GM23338 (cell line): Measurements from ENCODE around the gene NDUFS2. TPM values are rescaled to one million over a fixed set of nuclear protein-coding genes. Genes with fewer than 3 reads are reported as not detected.
"Not testable (repeated sequence)": the region's sequence is repeated elsewhere in the genome, so short reads cannot be mapped to it uniquely, and the experiment has no call there.

Experiments used
- ATAC-seq: fragments of 200-7000 bp; cut with Tn5 transposase; 3 replicates; pipeline ENCODE4 v1.9.1; 2020
- DNase-seq: peaks from one replicate; pipeline ENCODE4 v3.0.0-alpha.2; 2015; ENCODE audit warnings: low spot score
- H2AFZ ChIP-seq: fragments of 200-600 bp; sonication (generic); 2 replicates; pipeline ENCODE4 v1.8.0; 2016; ENCODE audit warnings: antibody characterized with exemption, mild to moderate bottlenecking, moderate library complexity
- H3F3A ChIP-seq: fragments of 200-600 bp; sonication (generic); replicated peaks from 2 replicates; pipeline ENCODE4 v1.8.0; 2017; ENCODE audit warnings: antibody characterized with exemption, mixed run types, low read depth
- H3K27ac ChIP-seq: fragments of 200-600 bp; sonication (generic); 2 replicates; pipeline ENCODE4 v1.6.1; 2016; ENCODE audit warnings: low read depth
- H3K27me3 ChIP-seq: fragments of 200-600 bp; sonication (generic); 2 replicates; pipeline ENCODE4 v1.8.0; 2016; ENCODE audit warnings: mild to moderate bottlenecking, mixed run types, moderate library complexity; ENCODE audit not compliant: insufficient read depth
- H3K36me3 ChIP-seq: fragments of 200-600 bp; sonication (generic); 2 replicates; pipeline ENCODE4 v1.8.0; 2016; ENCODE audit warnings: mild to moderate bottlenecking; ENCODE audit not compliant: insufficient read depth
- H3K4me1 ChIP-seq: fragments of 200-600 bp; sonication (generic); 2 replicates; pipeline ENCODE4 v1.8.0; 2016; ENCODE audit warnings: mild to moderate bottlenecking, moderate library complexity; ENCODE audit not compliant: insufficient read depth
- H3K4me2 ChIP-seq: fragments of 200-600 bp; sonication (generic); 2 replicates; pipeline ENCODE4 v1.7.1; 2017; ENCODE audit warnings: mixed run types
- H3K4me3 ChIP-seq: fragments of 200-600 bp; sonication (generic); 2 replicates; pipeline ENCODE4 v1.6.1; 2016; ENCODE audit warnings: mixed run types
- H3K79me2 ChIP-seq: fragments of 200-600 bp; sonication (generic); replicated peaks from 2 replicates; pipeline ENCODE4 v1.8.0; 2017; ENCODE audit warnings: mild to moderate bottlenecking; ENCODE audit not compliant: insufficient read depth
- H3K9me2 ChIP-seq: fragments of 200-600 bp; sonication (generic); 2 replicates; pipeline ENCODE4 v1.8.0; 2017; ENCODE audit not compliant: insufficient read depth
- H4K20me1 ChIP-seq: fragments of 200-600 bp; sonication (generic); replicated peaks from 2 replicates; pipeline ENCODE4 v1.8.0; 2017; ENCODE audit warnings: mild to moderate bottlenecking; ENCODE audit not compliant: insufficient read depth
- H3K27ac Mint-ChIP-seq: 2 replicates; pipeline ENCODE4 v1.8.0; 2020; ENCODE audit warnings: inconsistent platforms, mild to moderate bottlenecking, moderate library complexity, mixed read lengths
- H3K27me3 Mint-ChIP-seq: 3 replicates; pipeline ENCODE4 v1.8.0; 2022; ENCODE audit warnings: low read depth, mild to moderate bottlenecking, moderate library complexity, mixed read lengths, inconsistent platforms; ENCODE audit not compliant: insufficient read depth, poor library complexity
- H3K36me3 Mint-ChIP-seq: 3 replicates; pipeline ENCODE4 v1.8.0; 2021; ENCODE audit warnings: low read depth, mild to moderate bottlenecking, inconsistent platforms, moderate library complexity, mixed read lengths
- H3K4me1 Mint-ChIP-seq: 3 replicates; pipeline ENCODE4 v1.8.0; 2020; ENCODE audit warnings: mild to moderate bottlenecking, inconsistent platforms, mixed read lengths
- H3K4me3 Mint-ChIP-seq: 3 replicates; pipeline ENCODE4 v1.8.0; 2021; ENCODE audit warnings: moderate library complexity, mild to moderate bottlenecking, inconsistent platforms, mixed read lengths
- H3K9me3 Mint-ChIP-seq: 3 replicates; pipeline ENCODE4 v1.8.0; 2020; ENCODE audit warnings: moderate library complexity, mild to moderate bottlenecking, inconsistent platforms, mixed read lengths
- CREB1 ChIP-seq: fragments of 250-450 bp; sonication (Bioruptor Pico); IDR thresholded peaks from 2 replicates; pipeline ENCODE4 v1.5.0; 2020; ENCODE audit warnings: low read depth, mild to moderate bottlenecking, moderate library complexity
- POLR2AphosphoS5 ChIP-seq: IDR thresholded peaks from 2 replicates; pipeline ENCODE4 v1.6.1; 2016; ENCODE audit warnings: antibody characterized with exemption, low read depth
- ZNF114 ChIP-seq: fragments of 250-450 bp; sonication (Bioruptor Pico); IDR thresholded peaks from 2 replicates; pipeline ENCODE4 v1.5.0; 2020; ENCODE audit warnings: mild to moderate bottlenecking, moderate library complexity
- polyA plus RNA-seq: library from polyadenylated mRNA; unstranded; fragments of >200 nt; fragmentation: Nextera tagmentation; extraction: Ambion mirVana; gene quantifications from 2 replicates; pipeline ENCODE4 v1.2.1, GENCODE V29; 2016
- total RNA-seq: library from RNA; depleted of rRNA; stranded (reverse); fragments of >200 nt; shearing (Covaris generic); gene quantifications from 2 replicates; pipeline ENCODE4 v1.2.3, GENCODE V29; 2014
- TF ChIP-seq, protein P1 (sequence below): IDR thresholded peaks from one replicate; pipeline ENCODE4 v1.6.1; 2018; ENCODE audit warnings: antibody characterized with exemption; ENCODE audit not compliant: unreplicated experiment
- TF ChIP-seq, protein P2 (sequence below), 2 experiments: fragments of 200-600 bp in 1 of 2; sonication (generic) in 1 of 2; conservative IDR thresholded peaks; 2 replicates each; pipeline versions ENCODE4 v1.5.1 to v1.6.1; 2016 to 2017; ENCODE audit warnings: antibody characterized with exemption in 2 of 2, low read depth in 2 of 2, mild to moderate bottlenecking in 2 of 2, moderate library complexity in 1 of 2
- TF ChIP-seq, protein P3 (sequence below): IDR thresholded peaks from 2 replicates; pipeline ENCODE4 v1.6.1; 2016; ENCODE audit warnings: antibody characterized with exemption

The NDUFS2 gene
- total and polyA plus RNA-seq, 2 experiments from 2014 or later: 56.7 to 131 TPM

DNA sequence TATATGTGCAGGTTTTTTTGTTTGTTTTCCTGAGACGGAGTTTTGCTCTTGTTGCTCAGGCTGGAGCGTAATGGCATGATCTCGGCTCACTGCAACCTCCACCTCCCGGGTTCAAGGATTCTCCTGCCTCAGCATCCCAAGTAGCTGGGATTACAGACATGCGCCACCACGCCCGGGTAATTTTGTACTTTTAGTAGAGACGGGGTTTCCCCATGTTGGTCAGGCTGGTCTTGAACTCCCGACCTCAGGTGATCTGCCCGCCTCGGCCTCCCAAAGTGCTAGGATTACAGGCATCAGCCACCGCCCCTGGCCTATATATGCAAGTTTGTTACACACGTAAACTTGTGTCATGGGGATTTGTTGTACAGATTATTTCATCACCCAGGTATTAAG lies 22.5 kb downstream of the NDUFS2 start:
- H3K4me1 Mint-ChIP-seq: peaks cover 28% of the 10 kb centered on the region
- not testable (repeated sequence) for ATAC-seq, H3K9me3 Mint-ChIP-seq, DNase-seq, H3K4me3 Mint-ChIP-seq, H3K9me2 ChIP-seq, H3K79me2 ChIP-seq, H3K36me3 ChIP-seq, H3K27ac ChIP-seq, H3K27me3 ChIP-seq, H3K4me3 ChIP-seq, H3K27me3 Mint-ChIP-seq, H3K4me2 ChIP-seq, H4K20me1 ChIP-seq, H3F3A ChIP-seq, H3K27ac Mint-ChIP-seq
- 0 out of 2 replicates have a peak overlapping the region, but pooled peaks have one; percentile 10 for H2AFZ ChIP-seq
- peaks cover 14% of the 10 kb centered on the region for H3K36me3 Mint-ChIP-seq
- H3K4me1 ChIP-seq: peaks cover 13% of the 10 kb centered on the region

DNA sequence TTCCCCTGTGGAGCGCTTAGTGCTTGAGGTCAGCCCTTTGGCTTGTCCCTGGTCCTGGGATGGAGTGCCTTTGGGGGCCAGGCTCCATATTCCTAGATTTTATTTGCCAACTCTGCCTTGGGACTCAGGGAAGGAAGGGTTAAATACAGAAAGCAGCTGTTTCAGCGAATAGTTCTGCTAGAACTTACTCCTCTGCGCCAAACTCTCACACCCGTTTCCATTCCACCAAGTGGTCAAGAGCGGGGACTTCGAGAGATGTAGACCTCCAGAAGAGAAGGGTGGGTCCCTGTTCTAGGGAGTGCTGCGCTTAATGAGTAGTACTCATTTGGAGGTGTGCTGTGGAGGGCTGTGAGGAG lies 23.0 kb downstream of the NDUFS2 start:
- no peaks in the 10 kb centered on the region for H3K9me3 Mint-ChIP-seq
- TF ChIP-seq, protein P1, sequence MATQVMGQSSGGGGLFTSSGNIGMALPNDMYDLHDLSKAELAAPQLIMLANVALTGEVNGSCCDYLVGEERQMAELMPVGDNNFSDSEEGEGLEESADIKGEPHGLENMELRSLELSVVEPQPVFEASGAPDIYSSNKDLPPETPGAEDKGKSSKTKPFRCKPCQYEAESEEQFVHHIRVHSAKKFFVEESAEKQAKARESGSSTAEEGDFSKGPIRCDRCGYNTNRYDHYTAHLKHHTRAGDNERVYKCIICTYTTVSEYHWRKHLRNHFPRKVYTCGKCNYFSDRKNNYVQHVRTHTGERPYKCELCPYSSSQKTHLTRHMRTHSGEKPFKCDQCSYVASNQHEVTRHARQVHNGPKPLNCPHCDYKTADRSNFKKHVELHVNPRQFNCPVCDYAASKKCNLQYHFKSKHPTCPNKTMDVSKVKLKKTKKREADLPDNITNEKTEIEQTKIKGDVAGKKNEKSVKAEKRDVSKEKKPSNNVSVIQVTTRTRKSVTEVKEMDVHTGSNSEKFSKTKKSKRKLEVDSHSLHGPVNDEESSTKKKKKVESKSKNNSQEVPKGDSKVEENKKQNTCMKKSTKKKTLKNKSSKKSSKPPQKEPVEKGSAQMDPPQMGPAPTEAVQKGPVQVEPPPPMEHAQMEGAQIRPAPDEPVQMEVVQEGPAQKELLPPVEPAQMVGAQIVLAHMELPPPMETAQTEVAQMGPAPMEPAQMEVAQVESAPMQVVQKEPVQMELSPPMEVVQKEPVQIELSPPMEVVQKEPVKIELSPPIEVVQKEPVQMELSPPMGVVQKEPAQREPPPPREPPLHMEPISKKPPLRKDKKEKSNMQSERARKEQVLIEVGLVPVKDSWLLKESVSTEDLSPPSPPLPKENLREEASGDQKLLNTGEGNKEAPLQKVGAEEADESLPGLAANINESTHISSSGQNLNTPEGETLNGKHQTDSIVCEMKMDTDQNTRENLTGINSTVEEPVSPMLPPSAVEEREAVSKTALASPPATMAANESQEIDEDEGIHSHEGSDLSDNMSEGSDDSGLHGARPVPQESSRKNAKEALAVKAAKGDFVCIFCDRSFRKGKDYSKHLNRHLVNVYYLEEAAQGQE: no peak
- peak overlapping the region; percentile 97 for H3K4me3 Mint-ChIP-seq
- no peak overlapping the region for H3K27ac ChIP-seq
- no peaks in the 10 kb centered on the region for H3K27me3 ChIP-seq
- no peak for DNase-seq
- H3K9me2 ChIP-seq: no peaks in the 10 kb centered on the region
- peaks cover 26% of the 10 kb centered on the region for H3K4me1 Mint-ChIP-seq
- H3K27ac Mint-ChIP-seq: peak overlapping the region; percentile 44; the same call in 1 of the 2 replicates
- H3K4me1 ChIP-seq: peaks cover 13% of the 10 kb centered on the region
- H3K36me3 ChIP-seq: peaks cover 6% of the 10 kb centered on the region
- H3K4me3 ChIP-seq: no peak overlapping the region
- peaks cover 2% of the 10 kb centered on the region; the same call in 1 of the 2 replicates for H3F3A ChIP-seq
- H2AFZ ChIP-seq: 0 out of 2 replicates have a peak overlapping the region, but pooled peaks have one; percentile 10
- peaks cover 5% of the 10 kb centered on the region for H3K27me3 Mint-ChIP-seq
- no peak overlapping the region for H3K4me2 ChIP-seq
- H3K36me3 Mint-ChIP-seq: peaks cover 17% of the 10 kb centered on the region
- H3K79me2 ChIP-seq: no peaks in the 10 kb centered on the region
- H4K20me1 ChIP-seq: no peaks in the 10 kb centered on the region
- peak; percentile 5 for ATAC-seq

DNA sequence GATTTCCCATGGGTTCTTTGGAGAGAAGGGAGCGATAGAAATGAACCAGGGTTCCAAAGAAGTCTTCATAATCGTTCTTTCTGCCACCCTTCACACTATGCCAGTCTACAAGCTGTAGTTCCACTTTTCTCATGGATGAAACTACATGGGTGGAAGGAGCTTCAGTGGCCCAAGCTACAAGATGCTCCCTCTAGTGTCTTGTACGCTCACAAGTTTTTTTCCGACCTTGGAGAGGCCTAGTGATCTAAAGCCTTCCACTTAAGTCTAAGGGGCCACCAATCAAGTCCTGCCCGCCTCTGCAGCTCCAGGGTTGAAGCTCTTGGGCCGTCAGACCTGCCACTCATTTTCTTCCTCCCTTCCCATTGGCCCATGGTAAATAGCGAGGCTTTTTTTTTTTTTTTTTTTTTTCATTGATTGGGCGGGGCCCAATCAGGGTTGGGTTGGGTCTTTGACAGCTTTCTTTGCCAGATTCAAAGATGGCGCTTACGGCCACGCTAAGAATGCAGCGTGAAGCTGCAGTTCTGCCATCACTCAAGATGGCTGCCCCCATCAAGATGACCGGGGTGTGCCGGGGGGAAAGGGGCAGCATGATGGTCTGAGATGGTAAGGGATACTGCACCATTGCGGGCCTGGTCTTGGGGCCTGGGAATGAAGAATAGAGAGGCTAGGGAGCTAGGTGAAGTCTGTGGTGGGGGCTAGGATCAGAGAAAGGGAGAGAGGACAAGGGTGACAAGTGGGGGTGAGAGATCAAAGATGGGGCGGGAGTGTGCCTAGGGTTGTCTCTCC lies 23.6 kb downstream of the NDUFS2 start, which contains the start of gene TOMM40L:
Gene TOMM40L (plus strand): TSS at position 527 of the 786 bp plus-strand sequence. CDS start 430 bp downstream, outside the sequence.
- H3K79me2 ChIP-seq: no peaks in the 10 kb centered on the region
- peak within 1 kb of the TSS; percentile 84; the same call in 1 of the 2 replicates for H3K27ac ChIP-seq
- H2AFZ ChIP-seq: peak within 1 kb of the TSS; percentile 11
- peak; percentile 98 for DNase-seq
- peak within 1 kb of the TSS; percentile 95 for H3K27ac Mint-ChIP-seq
- H3K4me2 ChIP-seq: peak within 1 kb of the TSS; percentile 96
- H3K9me3 Mint-ChIP-seq: no peaks in the 10 kb centered on the region
- peaks cover 6% of the 10 kb centered on the region for H3K27me3 Mint-ChIP-seq
- no peaks in the 10 kb centered on the region for H4K20me1 ChIP-seq
- H3K9me2 ChIP-seq: no peaks in the 10 kb centered on the region
- peaks cover 26% of the 10 kb centered on the region for H3K4me1 Mint-ChIP-seq
- peaks cover 3% of the 10 kb centered on the region; the same call in 1 of the 2 replicates for H3F3A ChIP-seq
- peaks cover 20% of the 10 kb centered on the region for H3K36me3 Mint-ChIP-seq
- peaks cover 13% of the 10 kb centered on the region for H3K4me1 ChIP-seq
- H3K4me3 ChIP-seq: peak within 1 kb of the TSS; percentile 55
- peaks cover 6% of the 10 kb centered on the region for H3K36me3 ChIP-seq
- H3K4me3 Mint-ChIP-seq: peak within 1 kb of the TSS; percentile 97
- peak; percentile 92 for ATAC-seq
- no peaks in the 10 kb centered on the region for H3K27me3 ChIP-seq
- TF ChIP-seq ZNF114 (CRISPR knock-in tag) (peak; percentile 93; the same call in 1 of the 2 replicates), POLR2AphosphoS5 (0 out of 2 replicates have a peak, but pooled peaks have one; percentile 16), CREB1 (CRISPR knock-in tag) (no peak)
- TF ChIP-seq, protein P2, sequence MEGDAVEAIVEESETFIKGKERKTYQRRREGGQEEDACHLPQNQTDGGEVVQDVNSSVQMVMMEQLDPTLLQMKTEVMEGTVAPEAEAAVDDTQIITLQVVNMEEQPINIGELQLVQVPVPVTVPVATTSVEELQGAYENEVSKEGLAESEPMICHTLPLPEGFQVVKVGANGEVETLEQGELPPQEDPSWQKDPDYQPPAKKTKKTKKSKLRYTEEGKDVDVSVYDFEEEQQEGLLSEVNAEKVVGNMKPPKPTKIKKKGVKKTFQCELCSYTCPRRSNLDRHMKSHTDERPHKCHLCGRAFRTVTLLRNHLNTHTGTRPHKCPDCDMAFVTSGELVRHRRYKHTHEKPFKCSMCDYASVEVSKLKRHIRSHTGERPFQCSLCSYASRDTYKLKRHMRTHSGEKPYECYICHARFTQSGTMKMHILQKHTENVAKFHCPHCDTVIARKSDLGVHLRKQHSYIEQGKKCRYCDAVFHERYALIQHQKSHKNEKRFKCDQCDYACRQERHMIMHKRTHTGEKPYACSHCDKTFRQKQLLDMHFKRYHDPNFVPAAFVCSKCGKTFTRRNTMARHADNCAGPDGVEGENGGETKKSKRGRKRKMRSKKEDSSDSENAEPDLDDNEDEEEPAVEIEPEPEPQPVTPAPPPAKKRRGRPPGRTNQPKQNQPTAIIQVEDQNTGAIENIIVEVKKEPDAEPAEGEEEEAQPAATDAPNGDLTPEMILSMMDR (conservative IDR thresholded peaks at IDR 0.05; ENCODE audit: low read depth in 2 of 2): peak; percentile 56 to 74
- TF ChIP-seq, protein P3, sequence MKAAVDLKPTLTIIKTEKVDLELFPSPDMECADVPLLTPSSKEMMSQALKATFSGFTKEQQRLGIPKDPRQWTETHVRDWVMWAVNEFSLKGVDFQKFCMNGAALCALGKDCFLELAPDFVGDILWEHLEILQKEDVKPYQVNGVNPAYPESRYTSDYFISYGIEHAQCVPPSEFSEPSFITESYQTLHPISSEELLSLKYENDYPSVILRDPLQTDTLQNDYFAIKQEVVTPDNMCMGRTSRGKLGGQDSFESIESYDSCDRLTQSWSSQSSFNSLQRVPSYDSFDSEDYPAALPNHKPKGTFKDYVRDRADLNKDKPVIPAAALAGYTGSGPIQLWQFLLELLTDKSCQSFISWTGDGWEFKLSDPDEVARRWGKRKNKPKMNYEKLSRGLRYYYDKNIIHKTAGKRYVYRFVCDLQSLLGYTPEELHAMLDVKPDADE: peak; percentile 75
